ENCODE results near the gene INS. TPM values are rescaled to one million over a fixed set of nuclear protein-coding genes. Genes with fewer than 3 reads are reported as not detected.

Gene INS
- total RNA-seq, 1 donor: not detected

DNA sequence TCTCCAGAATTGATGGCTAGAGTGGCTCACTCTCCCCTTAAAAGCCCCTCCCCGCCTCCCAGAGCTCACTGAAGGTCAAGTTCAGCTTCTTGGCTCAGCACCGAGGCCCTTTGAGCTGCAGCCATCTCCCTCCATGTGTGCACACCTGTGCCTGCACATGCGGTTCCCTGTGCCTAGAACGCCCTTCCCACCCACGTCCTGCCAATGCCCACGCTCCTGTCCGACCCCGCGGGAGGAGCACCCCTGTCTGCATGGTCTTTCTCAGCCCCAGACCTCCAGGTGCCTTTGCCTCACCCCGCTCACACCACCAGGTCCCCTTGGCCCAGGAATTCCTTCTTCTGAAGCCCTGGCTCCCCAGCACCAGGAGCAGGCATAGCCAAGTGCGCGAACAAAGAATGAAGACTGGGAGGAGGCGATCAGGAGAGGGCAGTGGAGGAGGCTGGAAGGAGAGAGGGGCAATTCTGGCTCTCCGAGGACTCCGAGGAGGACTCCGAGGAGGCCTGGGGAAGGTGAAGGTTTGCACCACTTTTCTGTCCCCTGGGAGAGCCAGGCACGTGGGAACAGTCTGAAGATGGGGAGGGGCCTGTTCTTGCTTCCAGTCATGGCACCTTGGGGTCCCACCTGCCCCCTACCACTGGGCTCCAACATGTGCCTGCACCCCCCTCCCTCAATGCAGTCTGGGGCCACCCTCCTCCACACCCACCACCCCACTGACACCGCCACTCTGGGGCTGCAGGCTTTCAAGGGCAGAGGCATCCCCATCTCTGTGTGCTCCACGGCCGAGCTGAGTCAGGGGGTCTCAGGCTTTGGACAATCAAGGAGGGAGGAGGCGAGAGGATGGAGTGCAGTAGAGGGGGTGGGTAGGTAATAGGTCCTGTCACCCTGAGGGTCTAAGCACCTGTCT lies 39.5 kb downstream of the INS start:
- Histone ChIP-seq H3K4me3 (ENCODE audit: low read length) (no peak overlapping the region), H3K4me1 (ENCODE audit: insufficient read depth, low read length) (no peaks in the 10 kb centered on the region), H3K27me3 (ENCODE audit: insufficient read depth, low read length) (no peaks in the 10 kb centered on the region), H3K9me3 (ENCODE audit: low read depth, low read length) (no peaks in the 10 kb centered on the region)

DNA sequence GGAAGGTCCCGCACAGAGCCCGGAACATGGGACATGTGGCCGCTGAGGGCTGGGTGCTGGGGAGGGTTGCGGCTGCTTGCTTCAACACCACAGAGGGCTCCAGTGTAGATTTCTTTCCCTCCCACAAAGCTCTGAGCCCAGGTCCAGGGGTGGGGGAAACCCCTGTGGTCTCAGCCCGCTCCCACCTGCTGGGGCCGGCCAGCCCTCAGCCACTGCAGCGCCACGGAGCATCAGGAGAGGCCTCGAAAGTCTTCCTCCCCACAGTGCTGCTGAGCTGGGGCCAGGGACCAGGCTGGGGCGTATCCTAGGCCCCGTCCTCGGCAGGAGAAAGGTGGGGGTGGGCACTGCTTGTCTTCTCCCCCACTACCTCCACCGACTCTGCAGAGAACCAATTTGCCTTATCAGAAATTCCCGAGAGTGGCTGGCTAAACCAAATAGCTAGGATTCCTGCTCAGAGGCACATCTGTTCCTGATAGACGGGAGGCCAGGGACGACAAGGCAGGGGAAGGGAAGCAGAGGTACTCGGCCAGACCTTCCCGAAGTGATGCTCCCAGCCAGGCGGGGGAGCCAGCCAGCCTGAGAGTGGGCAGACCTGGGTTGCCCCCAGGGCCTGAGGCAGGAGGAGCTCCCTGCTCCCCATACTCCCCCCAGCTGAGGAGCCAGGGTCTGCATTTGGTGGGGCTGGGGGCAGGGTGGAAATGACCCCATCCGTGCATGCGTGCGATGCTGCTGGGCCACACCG lies 40.5 kb downstream of the INS start:
- Histone ChIP-seq H3K27me3 (ENCODE audit: insufficient read depth, low read length) (no peaks in the 10 kb centered on the region), H3K4me1 (ENCODE audit: insufficient read depth, low read length) (no peaks in the 10 kb centered on the region), H3K4me3 (ENCODE audit: low read length) (no peak overlapping the region)

DNA sequence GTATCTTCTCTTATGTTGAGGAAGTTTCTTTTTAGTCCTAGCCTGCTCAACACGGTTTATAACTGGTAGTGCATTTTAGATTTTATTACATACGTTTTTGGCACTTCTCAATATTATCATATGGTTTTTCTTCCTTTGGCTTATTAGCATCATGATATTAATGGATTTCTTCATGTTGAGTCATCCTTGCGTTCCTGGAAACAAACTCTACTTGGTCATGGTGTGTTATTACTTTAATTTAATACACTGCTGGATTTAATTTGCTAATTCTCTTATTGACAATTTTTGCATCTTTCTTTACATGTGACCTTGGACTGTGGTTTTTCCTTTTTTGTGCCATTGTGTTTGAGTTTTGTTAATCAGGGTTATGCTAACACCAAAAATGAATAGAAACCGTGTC lies 42.3 kb downstream of the INS start:
- H3K4me1 ChIP-seq (ENCODE audit: insufficient read depth, low read length): no peaks in the 10 kb centered on the region
- no peak overlapping the region for H3K4me3 ChIP-seq (ENCODE audit: low read length)
- H3K27me3 ChIP-seq (ENCODE audit: insufficient read depth, low read length): no peaks in the 10 kb centered on the region
- H3K9me3 ChIP-seq (ENCODE audit: low read depth, low read length): no peaks in the 10 kb centered on the region

More for the DNA sequence above, 40.5 kb downstream of the INS start:
- no peaks in the 10 kb centered on the region for H3K9me3 ChIP-seq (ENCODE audit: low read depth, low read length)

- H3K4me3 ChIP-seq (ENCODE audit: low read length): no peak overlapping the region
- H3K9me3 ChIP-seq (ENCODE audit: low read depth, low read length): no peaks in the 10 kb centered on the region
- H3K4me1 ChIP-seq (ENCODE audit: insufficient read depth, low read length): no peaks in the 10 kb centered on the region
- no peaks in the 10 kb centered on the region for H3K27me3 ChIP-seq (ENCODE audit: insufficient read depth, low read length)
Observed at GRCh38 chr11:2116680-2117079, 44.3 kb downstream of the INS start.

- Histone ChIP-seq H3K4me3 (ENCODE audit: low read length) (no peak overlapping the region), H3K27me3 (ENCODE audit: insufficient read depth, low read length) (no peaks in the 10 kb centered on the region), H3K9me3 (ENCODE audit: low read depth, low read length) (no peaks in the 10 kb centered on the region), H3K4me1 (ENCODE audit: insufficient read depth, low read length) (no peaks in the 10 kb centered on the region)
Observed at GRCh38 chr11:2115308-2115707, 45.7 kb downstream of the INS start.

DNA sequence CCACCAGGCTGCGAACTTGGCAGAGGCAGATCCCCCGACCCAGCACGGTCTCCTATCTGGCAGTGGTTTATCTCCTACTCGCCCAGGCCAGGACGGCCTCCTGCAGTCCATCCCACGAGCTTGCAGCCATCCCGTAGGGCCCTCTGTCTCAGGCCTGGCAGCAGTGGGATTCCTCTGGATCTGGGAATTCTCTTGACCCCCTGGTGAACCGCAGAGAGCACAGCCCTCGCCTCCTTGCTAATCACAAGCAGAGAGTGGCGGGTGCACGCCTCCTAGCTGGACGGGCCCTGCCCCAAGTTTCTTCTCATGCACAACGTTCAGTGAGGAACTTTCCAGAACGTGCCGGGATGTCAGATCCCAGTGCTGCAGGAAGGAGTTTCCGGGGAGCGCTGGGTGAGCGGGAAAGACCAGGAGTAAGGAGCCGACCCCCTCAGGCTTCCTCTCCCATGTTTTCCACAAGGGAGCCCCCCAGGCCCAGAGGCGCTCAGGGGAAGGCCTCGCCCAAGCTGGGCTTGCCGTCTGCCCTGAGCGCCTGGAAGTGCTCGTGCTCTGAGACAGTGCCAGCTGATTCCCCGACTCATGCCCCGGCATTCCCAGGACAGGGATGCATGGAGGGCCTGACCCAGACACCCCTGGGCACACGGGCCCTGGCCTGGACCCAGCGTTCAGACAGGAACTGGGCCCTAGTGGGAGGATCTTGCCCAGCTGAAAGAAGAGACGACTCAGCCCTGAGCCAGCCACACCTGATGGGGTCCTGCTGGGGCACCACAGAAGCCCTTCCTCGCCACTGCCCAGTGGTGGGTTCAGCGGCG lies 46.4 kb downstream of the INS start:
- Histone ChIP-seq H3K4me1 (ENCODE audit: insufficient read depth, low read length) (no peaks in the 10 kb centered on the region), H3K9me3 (ENCODE audit: low read depth, low read length) (no peaks in the 10 kb centered on the region), H3K27me3 (ENCODE audit: insufficient read depth, low read length) (no peaks in the 10 kb centered on the region)

DNA sequence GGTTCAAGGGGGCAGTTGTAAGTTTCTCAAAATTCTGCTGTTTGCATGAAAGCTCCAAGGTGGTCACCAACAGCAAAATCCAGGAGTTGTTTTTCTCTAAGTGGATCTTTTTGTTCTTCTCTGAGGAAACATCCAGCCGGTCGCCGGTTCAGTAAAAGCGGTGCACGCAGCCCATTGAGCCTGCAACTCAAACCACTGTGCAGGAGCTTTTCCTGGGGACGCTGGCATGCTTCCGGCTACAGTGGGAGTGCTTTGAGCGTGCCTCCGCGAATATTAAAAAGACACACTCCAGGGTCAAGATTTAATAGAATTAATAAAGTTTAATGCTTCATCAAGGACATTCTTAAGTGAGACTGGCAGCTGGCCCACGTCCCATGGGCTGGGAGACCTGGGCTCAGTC lies 47.2 kb downstream of the INS start:
- no peak overlapping the region for H3K4me3 ChIP-seq (ENCODE audit: low read length)
- no peaks in the 10 kb centered on the region for H3K4me1 ChIP-seq (ENCODE audit: insufficient read depth, low read length)
- H3K9me3 ChIP-seq (ENCODE audit: low read depth, low read length): no peaks in the 10 kb centered on the region
- H3K27me3 ChIP-seq (ENCODE audit: insufficient read depth, low read length): no peaks in the 10 kb centered on the region

More for the DNA sequence above, 46.4 kb downstream of the INS start:
- H3K4me3 ChIP-seq (ENCODE audit: low read length): no peak overlapping the region

- H3K9me3 ChIP-seq (ENCODE audit: low read depth, low read length): no peaks in the 10 kb centered on the region
- H3K4me3 ChIP-seq (ENCODE audit: low read length): no peak overlapping the region
- H3K27me3 ChIP-seq (ENCODE audit: insufficient read depth, low read length): no peaks in the 10 kb centered on the region
- H3K4me1 ChIP-seq (ENCODE audit: insufficient read depth, low read length): no peaks in the 10 kb centered on the region
Observed at GRCh38 chr11:2110521-2110920, 50.5 kb downstream of the INS start.

Other genes starting within 250 kb of the INS start
- 5.1 TPM for gene TNNT3, start 241.5 kb downstream of the INS start, total RNA-seq
- 65.4 TPM for gene MRPL23, start 213.9 kb downstream of the INS start, total RNA-seq
- gene H19, start 163.4 kb downstream of the INS start, total RNA-seq: not detected
- not detected for gene IGF2, start 21.8 kb downstream of the INS start, total RNA-seq
- gene TH, start 10.6 kb upstream of the INS start, total RNA-seq: not detected
- gene ASCL2, start 109.4 kb upstream of the INS start, total RNA-seq: 2.3 TPM
- 17.3 TPM for gene C11orf21, start 140.7 kb upstream of the INS start, total RNA-seq
- 21.6 TPM for gene TSPAN32, start 140.8 kb upstream of the INS start, total RNA-seq
- gene CD81, start 216.1 kb upstream of the INS start, total RNA-seq: 77.0 TPM
- 29.7 TPM for gene TSSC4, start 239.5 kb upstream of the INS start, total RNA-seq